Activated CD4-positive, alpha-beta T cell treated with anti-CD3 and anti-CD28 coated beads, Interleukin-2, amount 50 U/mL, for 48 hours (primary cell): ENCODE data around the gene BORCS5.
A peak's percentile ranks its signal among the peaks of the same experiment; 100 is the strongest.
"Not testable (repeated sequence)": the region's sequence is repeated elsewhere in the genome, so short reads cannot be mapped to it uniquely, and the experiment has no call there.

Source experiments
- DNase-seq, 2 experiments: peaks; one replicate each; pipeline ENCODE4 v3.0.0-alpha.2; 2020

BORCS5 gene

GRCh38 chr12:12492547-12492946, 135.7 kb downstream of the BORCS5 start:
- DNase-seq, result no peak

- no peak for DNase-seq
Measured at GRCh38 chr12:12495536-12495935, 138.7 kb downstream of the BORCS5 start.

DNA sequence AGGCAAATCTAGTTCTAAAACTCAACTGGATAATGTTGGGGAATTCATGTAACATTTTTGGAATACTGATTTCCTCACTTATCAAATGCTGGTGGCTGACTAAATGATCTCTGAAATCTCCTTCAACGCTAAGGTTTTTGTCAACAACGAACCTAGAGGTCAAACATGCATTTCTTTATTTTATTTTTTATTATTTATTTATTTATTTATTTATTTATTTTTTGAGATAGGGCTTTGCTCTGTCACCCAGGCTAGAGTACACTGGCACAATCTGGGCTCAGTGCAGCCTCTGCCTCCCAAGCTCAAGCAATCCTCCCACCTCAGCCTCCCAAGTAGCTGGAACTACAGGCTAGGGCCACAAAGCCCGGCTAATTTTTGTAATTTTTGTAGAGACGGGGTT, 141.3 kb downstream of the BORCS5 start:
- no peak for DNase-seq

GRCh38 chr12:12499909-12500604, 143.2 kb downstream of the BORCS5 start:
- DNase-seq, result no peak

DNA sequence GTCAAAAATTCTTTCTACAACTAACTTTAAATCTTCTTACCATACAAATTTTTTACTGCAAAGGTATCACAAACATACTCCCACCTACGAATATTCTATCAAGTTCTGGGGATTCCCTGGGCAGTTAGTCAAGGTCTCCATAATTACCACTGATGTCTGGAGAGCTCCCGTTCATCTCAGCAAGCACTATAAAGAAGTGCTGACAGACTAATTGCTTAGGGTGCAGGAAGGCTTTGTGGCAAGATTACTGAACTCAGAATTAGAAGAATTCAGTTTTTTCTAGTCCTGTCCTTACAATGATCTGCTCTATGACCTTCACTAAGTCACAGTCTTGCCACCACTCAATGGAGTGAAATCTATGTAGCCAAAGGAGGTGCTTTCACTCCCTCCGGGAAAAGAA, 144.2 kb downstream of the BORCS5 start:
- no peak for DNase-seq

- DNase-seq, result not testable (repeated sequence)
Measured at GRCh38 chr12:12502130-12502814, 145.4 kb downstream of the BORCS5 start.

GRCh38 chr12:12502815-12503151, 145.9 kb downstream of the BORCS5 start:
- no peak for DNase-seq

DNA sequence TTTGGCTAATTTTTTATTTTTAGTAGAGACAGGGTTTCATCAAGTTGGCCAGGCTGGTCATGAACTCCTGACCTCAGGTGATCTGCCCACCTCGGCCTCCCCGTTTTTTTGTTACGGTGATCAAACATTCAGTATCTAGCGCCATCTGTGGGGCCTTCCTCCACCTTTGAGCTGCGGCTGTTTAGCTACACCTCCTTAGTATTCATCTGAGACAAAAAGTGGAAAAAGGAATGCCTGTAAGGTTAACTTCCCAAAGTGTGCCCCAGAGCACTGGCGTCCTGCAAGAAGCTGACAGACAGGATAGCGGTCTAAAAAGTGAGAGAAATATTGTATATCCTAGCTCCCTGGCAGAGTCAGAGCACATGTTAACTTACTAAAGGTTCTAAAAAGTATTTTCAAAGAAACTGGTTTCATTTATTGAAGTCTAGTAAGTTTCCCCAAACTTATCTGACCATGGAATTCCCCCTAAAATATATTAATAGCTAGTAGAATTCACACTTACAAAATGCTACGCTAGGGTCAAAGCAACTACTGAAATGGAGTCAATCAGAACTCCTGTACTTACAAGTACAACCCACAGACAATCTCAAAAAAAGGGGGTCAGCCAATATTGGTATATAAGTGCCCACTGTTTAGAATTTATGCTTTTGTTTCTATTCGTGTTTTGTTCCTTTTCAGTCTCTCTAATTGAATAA, 146.7 kb downstream of the BORCS5 start:
- DNase-seq, result peak; percentile 49 to 64

- DNase-seq, result no peak
Measured at GRCh38 chr12:12505544-12506495, 148.9 kb downstream of the BORCS5 start.

DNA sequence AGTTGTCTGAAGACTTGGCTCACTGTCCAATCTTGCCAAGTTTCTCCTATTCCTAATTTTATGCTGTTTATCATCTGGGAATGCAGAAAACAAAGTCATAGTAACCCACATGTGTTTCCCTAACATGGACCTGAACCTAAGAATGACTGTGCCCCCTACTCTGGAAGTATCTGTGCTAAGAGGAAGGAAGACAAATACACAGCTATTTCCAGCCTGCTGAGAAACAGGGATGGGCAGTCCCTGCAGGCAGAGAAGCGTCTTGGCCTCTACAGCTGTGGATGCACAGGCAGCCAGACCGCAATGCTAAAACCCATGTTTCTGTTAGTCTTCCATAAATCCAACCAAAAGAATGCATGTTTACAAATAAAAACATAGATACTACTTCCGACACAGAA, 149.6 kb downstream of the BORCS5 start:
- DNase-seq, result no peak

DNA sequence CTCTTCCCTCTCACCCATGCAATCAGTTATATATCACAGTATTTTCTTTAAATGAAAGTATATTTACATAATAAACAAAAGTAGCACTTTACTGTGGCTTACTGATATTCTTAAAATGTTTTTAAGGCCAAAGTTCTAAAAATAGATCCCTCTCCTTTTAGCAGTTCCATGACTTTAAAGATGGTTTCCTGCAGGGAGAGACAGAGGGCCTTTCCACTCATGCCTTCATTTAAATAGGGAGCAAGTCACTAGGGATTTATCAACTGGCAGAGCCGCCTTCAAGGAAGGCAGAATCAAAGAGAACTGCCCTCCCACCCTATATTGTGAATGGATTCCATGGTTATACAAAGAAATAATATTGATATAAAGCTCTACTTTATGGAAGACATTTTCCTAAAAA, 150.2 kb downstream of the BORCS5 start:
- no peak for DNase-seq

GRCh38 chr12:12508612-12509011, 151.7 kb downstream of the BORCS5 start:
- DNase-seq, result no peak

DNA sequence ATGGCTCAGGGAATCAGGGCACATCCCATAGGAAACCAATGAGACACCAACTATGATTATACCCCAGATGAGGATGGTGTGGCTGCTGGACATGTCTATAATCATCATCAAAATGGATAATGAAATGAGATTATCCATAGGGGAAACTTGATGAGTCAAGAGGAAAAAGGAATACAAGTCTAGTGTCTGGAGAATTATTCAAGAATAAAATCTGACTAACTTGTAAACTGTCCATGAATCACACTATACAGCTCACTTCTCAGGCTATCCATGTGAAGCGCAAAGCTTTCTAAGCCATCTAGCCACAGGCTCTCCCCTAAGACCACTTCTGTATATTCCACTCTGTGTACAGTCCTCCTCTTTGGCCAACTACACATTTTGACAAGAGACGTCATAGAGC, 153.3 kb downstream of the BORCS5 start:
- DNase-seq, result no peak

DNA sequence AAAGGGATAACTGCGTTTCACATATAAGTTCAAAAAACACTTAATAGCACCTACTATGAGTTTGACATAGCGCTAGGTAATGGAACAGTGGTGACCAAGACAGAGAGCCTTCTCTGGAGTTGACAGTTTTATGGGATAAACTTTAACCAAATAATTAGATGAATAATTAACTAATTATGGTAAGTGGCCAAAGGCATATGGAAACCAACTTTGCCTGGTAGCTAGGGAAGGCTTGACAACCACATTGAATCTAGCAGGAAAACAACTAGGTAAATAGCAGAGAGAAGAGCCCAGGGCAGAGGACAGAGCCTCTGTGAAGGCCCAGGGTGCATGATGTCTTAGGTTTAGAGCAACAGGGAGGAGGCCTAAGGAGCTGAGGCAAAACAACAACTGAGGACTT, 153.7 kb downstream of the BORCS5 start:
- no peak for DNase-seq

- DNase-seq, result no peak
Measured at GRCh38 chr12:12511021-12511783, 154.3 kb downstream of the BORCS5 start.

DNA sequence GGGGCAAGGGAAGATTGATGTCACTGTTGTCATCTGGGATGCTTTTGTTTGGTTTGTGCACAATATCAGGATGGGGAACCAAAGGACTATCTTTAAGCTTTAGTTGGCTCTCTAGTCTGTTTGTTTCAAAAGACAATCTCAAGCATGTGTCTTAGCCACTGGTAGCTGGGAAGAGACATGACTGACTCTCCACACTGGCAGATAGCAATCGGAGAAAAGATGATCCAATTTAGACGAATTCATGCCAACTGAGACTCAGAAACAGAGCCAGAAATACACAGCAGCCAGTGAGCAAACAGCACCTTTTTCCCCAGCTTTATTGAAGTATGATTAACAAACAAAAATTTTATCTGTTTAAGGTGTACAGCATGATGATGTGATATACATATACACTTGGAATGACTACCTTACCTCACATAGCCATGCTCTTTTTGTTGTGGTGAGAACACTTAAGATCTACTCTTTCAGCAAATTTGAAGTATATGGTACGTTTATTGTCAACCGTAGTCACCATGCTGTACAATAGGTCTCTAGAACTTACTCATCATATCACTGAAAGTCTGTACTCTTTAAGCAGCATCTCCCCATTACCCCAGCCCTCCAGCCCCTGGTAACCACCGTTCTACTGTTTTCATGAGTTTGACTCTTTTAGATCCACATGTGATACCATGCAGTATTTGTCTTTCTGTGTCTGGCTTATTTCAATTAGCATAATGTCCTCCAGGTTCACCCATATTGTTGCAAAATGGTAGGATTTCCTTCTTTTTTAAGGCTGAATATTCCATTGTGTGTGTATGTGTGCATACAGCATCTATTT, 155.2 kb downstream of the BORCS5 start:
- DNase-seq, result peak in 1 of 2 experiments; percentile 58

- no peak for DNase-seq
Measured at GRCh38 chr12:12513416-12514006, 156.6 kb downstream of the BORCS5 start.

DNA sequence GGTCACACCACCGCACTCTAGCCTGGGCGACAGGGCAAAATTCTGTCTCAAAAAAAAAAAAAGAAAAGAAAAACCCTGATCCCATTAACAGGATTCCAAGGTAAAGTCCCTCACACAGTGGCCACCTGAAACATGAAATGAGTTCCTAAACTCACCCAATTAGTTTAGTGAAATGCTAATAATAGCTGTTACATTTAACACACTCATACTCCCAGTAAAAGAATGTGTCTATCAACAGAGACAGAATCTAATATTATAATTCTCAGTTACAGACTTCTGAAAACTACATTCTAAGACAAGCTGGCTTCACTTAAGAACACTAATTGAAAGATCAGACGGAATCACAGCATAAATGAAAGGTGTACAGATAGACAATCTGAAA, 161.6 kb downstream of the BORCS5 start:
- no peak for DNase-seq

DNA sequence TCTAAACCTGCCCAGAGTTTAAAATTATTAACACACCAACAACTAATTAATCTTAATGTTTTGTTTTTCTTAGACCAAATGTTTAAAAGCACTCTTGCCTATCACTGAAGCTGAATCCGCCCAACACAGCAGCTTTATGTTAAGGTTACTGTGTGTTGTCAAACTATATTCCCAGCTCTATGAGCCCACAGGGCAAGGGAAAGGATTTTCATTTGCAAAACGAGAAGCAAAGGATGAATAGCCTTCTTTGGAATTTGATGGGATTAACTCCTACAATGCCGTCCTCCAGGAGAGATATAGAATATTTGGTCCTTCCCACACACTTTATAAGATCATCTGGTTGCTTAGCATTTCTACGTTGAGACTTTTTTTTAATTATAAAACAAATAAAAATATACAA, 162.0 kb downstream of the BORCS5 start:
- no peak for DNase-seq
